OCI-LY1 (cell line): ENCODE results near the gene TKFC.

Source experiments
- H2AFZ ChIP-seq: fragments of 200-600 bp; sonication (generic), shearing (Covaris generic); 2 replicates; pipeline ENCODE4 v1.6.0; 2014; ENCODE audit warnings: antibody characterized with exemption, mild to moderate bottlenecking, low read length
- H3F3A ChIP-seq: fragments of 200-600 bp; sonication (generic), shearing (Covaris generic); 2 replicates; pipeline ENCODE4 v1.6.0; 2014; ENCODE audit warnings: mild to moderate bottlenecking, antibody characterized with exemption, low read length, moderate library complexity; ENCODE audit not compliant: insufficient read depth
- H3K27ac ChIP-seq: fragments of 200-600 bp; sonication (generic); 2 replicates; pipeline ENCODE4 v1.5.1; 2014; ENCODE audit warnings: low read length, mixed run types, mild to moderate bottlenecking, low read depth; ENCODE audit not compliant: poor library complexity, severe bottlenecking
- H3K27me3 ChIP-seq: fragments of 200-600 bp; sonication (generic); 2 replicates; pipeline ENCODE4 v1.6.0; 2014; ENCODE audit warnings: antibody characterized with exemption, mild to moderate bottlenecking, low read length, moderate library complexity; ENCODE audit not compliant: insufficient read depth
- H3K36me3 ChIP-seq: fragments of 200-600 bp; sonication (generic); 2 replicates; pipeline ENCODE4 v1.6.1; 2014; ENCODE audit warnings: mild to moderate bottlenecking, antibody characterized with exemption, low read length, moderate library complexity, mixed read lengths; ENCODE audit not compliant: insufficient read depth
- H3K4me1 ChIP-seq: fragments of 200-600 bp; sonication (generic); 2 replicates; pipeline ENCODE4 v1.5.1; 2014; ENCODE audit warnings: mild to moderate bottlenecking, low read length, moderate library complexity; ENCODE audit not compliant: insufficient read depth, severe bottlenecking
- H3K4me2 ChIP-seq: fragments of 200-600 bp; sonication (generic), shearing (Covaris generic); 2 replicates; pipeline ENCODE4 v1.6.1; 2014; ENCODE audit warnings: low read length
- H3K4me3 ChIP-seq: fragments of 200-600 bp; sonication (generic); 2 replicates; pipeline ENCODE4 v1.5.1; 2014; ENCODE audit warnings: low read length, low read depth, mild to moderate bottlenecking, mixed read lengths; ENCODE audit not compliant: poor library complexity, severe bottlenecking
- H3K79me2 ChIP-seq: fragments of 200-600 bp; shearing (Covaris generic); 2 replicates; pipeline ENCODE4 v1.6.1; 2016; ENCODE audit warnings: mixed run types, low read length, mixed read lengths; ENCODE audit not compliant: insufficient read depth
- H3K9ac ChIP-seq: fragments of 200-600 bp; sonication (generic), shearing (Covaris generic); 2 replicates; pipeline ENCODE4 v1.6.1; 2014; ENCODE audit warnings: mild to moderate bottlenecking, low read length, mixed read lengths
- H3K9me2 ChIP-seq: fragments of 200-600 bp; sonication (generic), shearing (Covaris generic); 2 replicates; pipeline ENCODE4 v1.6.1; 2014; ENCODE audit warnings: low read depth, mild to moderate bottlenecking, low read length, mixed read lengths
- H3K9me3 ChIP-seq: fragments of 200-600 bp; shearing (Covaris generic); 2 replicates; pipeline ENCODE4 v1.6.1; 2014; ENCODE audit warnings: low read length, mixed read lengths
- H4K20me1 ChIP-seq: fragments of 200-600 bp; sonication (generic), shearing (Covaris generic); 2 replicates; pipeline ENCODE4 v1.6.0; 2016; ENCODE audit warnings: mild to moderate bottlenecking, low read length; ENCODE audit not compliant: insufficient read depth
- EZH2 ChIP-seq: fragments of 200-600 bp; sonication (generic), shearing (Covaris generic); IDR thresholded peaks from 2 replicates; pipeline ENCODE4 v1.8.0; 2017; ENCODE audit warnings: borderline replicate concordance, mixed run types, mild to moderate bottlenecking, antibody characterized with exemption, low read length, moderate library complexity, mixed read lengths
- TF ChIP-seq, protein P1 (sequence below): fragments of 200-600 bp; sonication (generic), shearing (Covaris generic); IDR thresholded peaks from 2 replicates; pipeline ENCODE4 v1.5.1; 2017; ENCODE audit warnings: mild to moderate bottlenecking, antibody characterized with exemption, low read length, moderate library complexity, mixed read lengths

Gene TKFC

DNA sequence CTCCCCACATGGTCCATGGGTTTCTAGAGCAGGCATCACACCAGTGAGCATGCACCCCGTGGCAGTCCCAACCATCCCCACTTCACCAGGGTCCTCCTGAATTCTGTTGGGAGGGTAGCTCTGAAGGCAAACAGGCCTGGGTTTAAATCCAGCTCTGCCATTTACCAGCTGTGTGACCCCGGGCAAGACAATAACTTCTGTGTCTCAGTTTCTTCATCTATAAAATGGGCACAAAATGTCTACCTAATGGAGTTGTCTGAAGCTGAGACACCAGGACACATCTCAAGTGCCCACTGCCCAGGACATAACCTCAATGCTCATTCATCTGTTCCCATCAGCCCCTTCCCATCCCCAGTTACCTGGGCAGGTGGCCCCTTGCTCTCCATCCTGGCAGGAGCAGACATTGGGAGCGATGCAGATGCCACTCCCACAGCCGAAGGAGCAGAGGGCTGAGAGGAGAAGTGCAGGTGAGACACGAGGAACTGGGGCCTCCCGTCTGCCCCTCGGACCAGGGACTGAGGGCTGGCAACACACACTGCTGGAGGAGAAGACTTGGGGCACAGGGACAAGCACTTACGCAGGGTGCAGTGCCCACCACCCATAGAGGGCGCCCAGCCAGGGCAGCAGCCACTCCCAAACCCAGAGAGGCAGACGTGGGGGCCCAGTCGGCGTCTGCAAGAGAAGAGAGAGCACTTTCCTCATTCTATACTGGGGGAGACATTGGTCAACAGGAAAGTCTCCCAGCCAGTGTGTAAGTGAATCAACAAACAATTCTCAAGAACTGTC, 41.9 kb upstream of the TKFC start:
- Histone ChIP-seq H3K27me3 (peaks cover 5% of the 10 kb centered on the region; the same call in 1 of the 2 replicates), H3K27ac (no peak overlapping the region), H3K4me1 (peaks cover 16% of the 10 kb centered on the region), H3K9me3 (no peaks in the 10 kb centered on the region), H4K20me1 (no peaks in the 10 kb centered on the region), H3K4me2 (no peak overlapping the region), H3K9ac (no peak overlapping the region), H3K36me3 (no peaks in the 10 kb centered on the region), H3F3A (no peaks in the 10 kb centered on the region), H3K9me2 (no peaks in the 10 kb centered on the region), H3K4me3 (no peak overlapping the region), H2AFZ (no peak overlapping the region), H3K79me2 (no peaks in the 10 kb centered on the region)
- TF ChIP-seq EZH2: no peak
- TF ChIP-seq, protein P1, sequence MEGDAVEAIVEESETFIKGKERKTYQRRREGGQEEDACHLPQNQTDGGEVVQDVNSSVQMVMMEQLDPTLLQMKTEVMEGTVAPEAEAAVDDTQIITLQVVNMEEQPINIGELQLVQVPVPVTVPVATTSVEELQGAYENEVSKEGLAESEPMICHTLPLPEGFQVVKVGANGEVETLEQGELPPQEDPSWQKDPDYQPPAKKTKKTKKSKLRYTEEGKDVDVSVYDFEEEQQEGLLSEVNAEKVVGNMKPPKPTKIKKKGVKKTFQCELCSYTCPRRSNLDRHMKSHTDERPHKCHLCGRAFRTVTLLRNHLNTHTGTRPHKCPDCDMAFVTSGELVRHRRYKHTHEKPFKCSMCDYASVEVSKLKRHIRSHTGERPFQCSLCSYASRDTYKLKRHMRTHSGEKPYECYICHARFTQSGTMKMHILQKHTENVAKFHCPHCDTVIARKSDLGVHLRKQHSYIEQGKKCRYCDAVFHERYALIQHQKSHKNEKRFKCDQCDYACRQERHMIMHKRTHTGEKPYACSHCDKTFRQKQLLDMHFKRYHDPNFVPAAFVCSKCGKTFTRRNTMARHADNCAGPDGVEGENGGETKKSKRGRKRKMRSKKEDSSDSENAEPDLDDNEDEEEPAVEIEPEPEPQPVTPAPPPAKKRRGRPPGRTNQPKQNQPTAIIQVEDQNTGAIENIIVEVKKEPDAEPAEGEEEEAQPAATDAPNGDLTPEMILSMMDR: peak; percentile 54

DNA sequence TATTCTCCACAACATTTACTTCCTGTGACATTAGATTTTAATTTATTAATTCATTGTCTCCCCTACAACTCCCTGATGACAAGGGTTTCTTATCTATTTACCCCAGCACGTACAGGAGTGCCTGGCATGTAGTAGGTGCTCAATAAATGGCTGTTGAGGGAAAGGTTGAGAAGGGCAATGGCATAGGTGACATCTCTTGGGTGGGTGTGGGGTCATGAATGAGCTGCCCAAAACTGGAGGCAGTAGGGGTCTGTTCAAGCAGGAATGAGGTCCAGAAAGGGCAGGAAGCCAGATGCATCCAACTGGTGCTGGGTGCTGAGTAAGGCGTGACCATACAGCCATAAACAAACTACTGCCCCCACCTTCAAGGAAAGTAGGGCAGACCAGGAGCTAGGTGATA, 40.7 kb upstream of the TKFC start:
- Histone ChIP-seq H3K9ac (no peak overlapping the region), H3K4me3 (no peak overlapping the region), H2AFZ (no peak overlapping the region), H3K27ac (no peak overlapping the region), H3K27me3 (peaks cover 5% of the 10 kb centered on the region; the same call in 1 of the 2 replicates), H3K4me2 (no peak overlapping the region), H3F3A (no peaks in the 10 kb centered on the region), H4K20me1 (no peaks in the 10 kb centered on the region), H3K79me2 (no peaks in the 10 kb centered on the region), H3K36me3 (peaks cover 3% of the 10 kb centered on the region; the same call in 1 of the 2 replicates), H3K9me2 (no peaks in the 10 kb centered on the region), H3K9me3 (no peaks in the 10 kb centered on the region), H3K4me1 (peaks cover 16% of the 10 kb centered on the region)
- TF ChIP-seq, protein P1: no peak
- no peak for TF ChIP-seq EZH2

DNA sequence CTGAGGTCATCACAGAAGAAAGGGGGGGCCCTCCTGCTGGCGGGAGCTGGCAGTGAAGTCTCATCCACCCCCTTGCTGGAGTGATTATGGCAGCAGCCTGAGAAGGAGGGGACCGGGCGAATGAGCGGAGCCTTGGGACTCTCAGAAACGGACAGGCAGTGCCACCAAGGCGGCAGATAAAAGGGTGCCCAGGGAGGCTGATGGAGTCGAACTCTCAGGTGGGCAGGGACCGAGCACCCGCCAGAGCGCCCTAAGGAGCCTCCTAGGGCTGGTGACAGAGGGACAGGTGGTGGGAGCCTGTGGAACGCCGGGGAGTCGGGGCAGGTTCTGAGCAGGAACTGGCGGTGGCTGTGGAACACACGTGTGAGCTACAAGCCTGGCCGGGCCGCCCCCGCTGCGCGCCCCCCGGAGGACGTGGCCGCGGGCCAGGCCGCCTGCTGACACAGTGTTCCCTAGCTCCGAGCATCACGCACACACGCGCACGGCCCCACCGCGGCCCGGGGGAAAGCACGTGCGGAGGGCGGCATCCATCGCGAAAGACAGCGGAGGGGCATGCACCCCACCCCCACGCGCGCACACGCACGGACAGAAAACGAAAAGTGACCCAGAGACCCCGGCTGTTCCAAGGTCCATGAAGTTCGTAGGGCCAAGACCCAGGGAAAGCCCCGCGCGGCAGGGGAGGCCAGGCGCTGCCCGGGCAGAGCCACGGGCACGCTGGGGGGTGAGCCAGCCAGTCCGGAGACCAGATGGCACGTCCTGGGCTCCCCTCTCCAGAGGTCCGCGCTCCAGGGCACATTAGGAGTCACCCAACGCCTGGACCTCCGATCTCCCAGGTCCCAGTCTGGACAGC, 38.9 kb upstream of the TKFC start:
- Histone ChIP-seq H3K9ac (peak overlapping the region; percentile 58), H3K27ac (no peak overlapping the region), H2AFZ (no peak overlapping the region), H3K27me3 (peaks cover 5% of the 10 kb centered on the region; the same call in 1 of the 2 replicates), H3K36me3 (peaks cover 20% of the 10 kb centered on the region), H4K20me1 (no peaks in the 10 kb centered on the region), H3K79me2 (no peaks in the 10 kb centered on the region), H3K9me2 (no peaks in the 10 kb centered on the region), H3K4me2 (peak overlapping the region; percentile 70), H3F3A (no peaks in the 10 kb centered on the region), H3K4me1 (peaks cover 16% of the 10 kb centered on the region), H3K9me3 (no peaks in the 10 kb centered on the region), H3K4me3 (peak overlapping the region; percentile 57)
- no peak for TF ChIP-seq EZH2
- TF ChIP-seq, protein P1: no peak
